GM18526 (cell line): ENCODE results near the gene FBLN5.

Experiments used
- POLR2A ChIP-seq: IDR thresholded peaks from 3 replicates; pipeline ENCODE4 v1.6.1; 2011; ENCODE audit not compliant: insufficient read length; ENCODE audit errors: extremely low read depth

Gene FBLN5

GRCh38 chr14:91870001-91870400, 77.5 kb downstream of the FBLN5 start:
- no peak for TF ChIP-seq POLR2A

- TF ChIP-seq POLR2A = no peak
Observed at GRCh38 chr14:91869556-91869955, 77.9 kb downstream of the FBLN5 start.

GRCh38 chr14:91867316-91867988, 80.0 kb downstream of the FBLN5 start, which contains the start of gene TC2N:
TSS of gene TC2N (minus strand) at chr14:91867536. CDS start at chr14:91813769, 53,767 bp downstream.
- TF ChIP-seq POLR2A = no peak

- TF ChIP-seq POLR2A = no peak
Observed at GRCh38 chr14:91866511-91867295, 80.8 kb downstream of the FBLN5 start.

- TF ChIP-seq POLR2A = no peak
Observed at GRCh38 chr14:91866061-91866460, 81.4 kb downstream of the FBLN5 start.

- no peak for TF ChIP-seq POLR2A
Observed at GRCh38 chr14:91862417-91862816, 85.1 kb downstream of the FBLN5 start.

- no peak for TF ChIP-seq POLR2A
Observed at GRCh38 chr14:91861091-91861490, 86.4 kb downstream of the FBLN5 start.

- no peak for TF ChIP-seq POLR2A
Observed at GRCh38 chr14:91860238-91860637, 87.3 kb downstream of the FBLN5 start.

GRCh38 chr14:91858536-91859275, 88.8 kb downstream of the FBLN5 start:
- TF ChIP-seq POLR2A = no peak

- no peak for TF ChIP-seq POLR2A
Observed at GRCh38 chr14:91857614-91858013, 89.9 kb downstream of the FBLN5 start.

GRCh38 chr14:91854327-91854934, 93.1 kb downstream of the FBLN5 start:
- TF ChIP-seq POLR2A = no peak

- no peak for TF ChIP-seq POLR2A
Observed at GRCh38 chr14:91851563-91851962, 95.9 kb downstream of the FBLN5 start.

- TF ChIP-seq POLR2A = no peak
Observed at GRCh38 chr14:91848504-91849001, 98.9 kb downstream of the FBLN5 start.

- TF ChIP-seq POLR2A = no peak
Observed at GRCh38 chr14:91847693-91848092, 99.8 kb downstream of the FBLN5 start.

GRCh38 chr14:91845652-91846051, 101.8 kb downstream of the FBLN5 start:
- no peak for TF ChIP-seq POLR2A
